Measurements from ENCODE around the gene NR4A1. TPM values are rescaled to one million over a fixed set of nuclear protein-coding genes. Genes with fewer than 3 reads are reported as not detected.

NR4A1 gene
- total RNA-seq, 1 experiment from 2014 or later: 25.8 TPM

DNA sequence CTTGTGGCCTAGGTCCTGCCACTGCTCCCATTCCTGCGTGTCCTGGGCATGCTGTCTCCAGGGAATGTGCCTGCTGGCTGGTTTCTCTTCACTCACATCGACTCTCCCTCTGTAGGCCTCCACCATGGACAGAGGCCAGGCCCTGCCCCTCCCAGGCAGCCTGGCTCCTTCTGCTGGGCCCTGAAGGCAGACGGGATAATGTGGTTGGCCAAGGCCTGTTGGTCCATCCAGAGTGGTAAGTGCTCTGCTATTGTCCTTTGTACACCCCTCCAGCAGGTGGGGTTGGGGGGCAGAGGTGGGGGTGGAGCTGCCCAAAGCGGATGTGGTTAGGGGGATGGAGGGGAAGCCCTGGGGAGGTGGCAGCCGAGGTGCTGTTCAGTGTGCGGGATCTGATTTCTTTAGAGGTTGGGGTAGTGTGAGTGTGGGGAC is 9.5 kb upstream of the NR4A1 start:
- Mint-ChIP-seq H3K27me3 (ENCODE audit: low read depth) (peaks cover 1% of the 10 kb centered on the region), H3K4me1 (peaks cover 10 to 21% of the 10 kb centered on the region in 2 experiments), H3K27ac (peak overlapping the region in 2 of 3 experiments; percentile 60 to 81; a peak in 2 of 7 replicates), H3K36me3 (ENCODE audit: insufficient read depth in 1 of 3, low read depth in 3 of 3) (peaks cover 7 to 17% (median 9%) of the 10 kb centered on the region in 3 experiments), H3K9me3 (no peaks in the 10 kb centered on the region), H3K4me3 (no peak overlapping the region)
- H3K79me1 ChIP-seq (ENCODE audit: insufficient read depth, low read depth, low read length, poor library complexity, severe bottlenecking): no peaks in the 10 kb centered on the region
- no peak overlapping the region for H2AFZ ChIP-seq (ENCODE audit: low read length)
- H2BK15ac ChIP-seq (ENCODE audit: low read depth, low read length): no peak overlapping the region; the same call in 1 of the 2 replicates
- no peak overlapping the region for H4K8ac ChIP-seq (replicated peaks; ENCODE audit: insufficient read length, low read depth, low read length)
- no peak overlapping the region for H3K4me2 ChIP-seq (ENCODE audit: insufficient read depth, insufficient read length, low read length)
- no peak overlapping the region for H2BK12ac ChIP-seq (ENCODE audit: insufficient read length, low read depth, low read length)
- TF ChIP-seq, protein P1, sequence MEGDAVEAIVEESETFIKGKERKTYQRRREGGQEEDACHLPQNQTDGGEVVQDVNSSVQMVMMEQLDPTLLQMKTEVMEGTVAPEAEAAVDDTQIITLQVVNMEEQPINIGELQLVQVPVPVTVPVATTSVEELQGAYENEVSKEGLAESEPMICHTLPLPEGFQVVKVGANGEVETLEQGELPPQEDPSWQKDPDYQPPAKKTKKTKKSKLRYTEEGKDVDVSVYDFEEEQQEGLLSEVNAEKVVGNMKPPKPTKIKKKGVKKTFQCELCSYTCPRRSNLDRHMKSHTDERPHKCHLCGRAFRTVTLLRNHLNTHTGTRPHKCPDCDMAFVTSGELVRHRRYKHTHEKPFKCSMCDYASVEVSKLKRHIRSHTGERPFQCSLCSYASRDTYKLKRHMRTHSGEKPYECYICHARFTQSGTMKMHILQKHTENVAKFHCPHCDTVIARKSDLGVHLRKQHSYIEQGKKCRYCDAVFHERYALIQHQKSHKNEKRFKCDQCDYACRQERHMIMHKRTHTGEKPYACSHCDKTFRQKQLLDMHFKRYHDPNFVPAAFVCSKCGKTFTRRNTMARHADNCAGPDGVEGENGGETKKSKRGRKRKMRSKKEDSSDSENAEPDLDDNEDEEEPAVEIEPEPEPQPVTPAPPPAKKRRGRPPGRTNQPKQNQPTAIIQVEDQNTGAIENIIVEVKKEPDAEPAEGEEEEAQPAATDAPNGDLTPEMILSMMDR (conservative IDR thresholded peaks at IDR 0.05): no peak
- H4K91ac ChIP-seq (ENCODE audit: insufficient read length, low read depth, low read length): no peak overlapping the region
- H3K27ac ChIP-seq (ENCODE audit: insufficient read length, low read depth, low read length): no peak overlapping the region
- H3K9ac ChIP-seq (ENCODE audit: extremely low read depth, insufficient read length, low read length): no peak overlapping the region
- no CpG with 5 or more reads among the region's 6 CpGs for WGBS (ENCODE audit: extremely low coverage, insufficient read length, low lambda C conversion rate)
- no peak overlapping the region for H3K56ac ChIP-seq (ENCODE audit: insufficient read length, low read depth, low read length)
- peaks cover 2% of the 10 kb centered on the region for H4K20me1 ChIP-seq (ENCODE audit: control insufficient read depth, insufficient read depth, insufficient read length)
- H3K79me2 ChIP-seq (ENCODE audit: insufficient read depth, low read length): peaks cover 2% of the 10 kb centered on the region; the same call in 1 of the 2 replicates
- no peaks in the 10 kb centered on the region for H3K27me3 ChIP-seq (ENCODE audit: insufficient read depth, low read length)
- H3K4ac ChIP-seq (ENCODE audit: low read depth, low read length): no peak overlapping the region
- H2BK20ac ChIP-seq (ENCODE audit: low read depth, low read length, poor library complexity, severe bottlenecking): no peak overlapping the region
- no peak overlapping the region for H3K18ac ChIP-seq (ENCODE audit: insufficient read length, low read depth, low read length)
- H3K23ac ChIP-seq (ENCODE audit: insufficient read length, low read depth, low read length): no peak overlapping the region
- no peaks in the 10 kb centered on the region for H3K4me1 ChIP-seq (ENCODE audit: insufficient read depth, low read length)
- H4K5ac ChIP-seq (ENCODE audit: insufficient read length, low read depth, low read length): no peak overlapping the region
- DNase-seq: peak; percentile 78
- H3K14ac ChIP-seq (ENCODE audit: insufficient read depth, low read length): no peak overlapping the region
- H2AK5ac ChIP-seq (ENCODE audit: insufficient read length, low read length): no peak overlapping the region
- no peak overlapping the region for H2BK120ac ChIP-seq (ENCODE audit: low read depth, low read length, poor library complexity, severe bottlenecking)
- H3T11ph ChIP-seq (ENCODE audit: low read length): no peak overlapping the region
- peaks cover 6% of the 10 kb centered on the region for H3K23me2 ChIP-seq (ENCODE audit: insufficient read length, low read depth, low read length, poor library complexity, severe bottlenecking)
- H3K9me3 ChIP-seq (ENCODE audit: control insufficient read depth, low read depth, low read length): no peaks in the 10 kb centered on the region
- H2BK5ac ChIP-seq (ENCODE audit: insufficient read length, low read length): no peak overlapping the region

Measured in H9 (cell line).